RCC 7860 (cell line): Measurements from ENCODE around the gene SLC4A1.

Experiments used
- DNase-seq: peaks from one replicate; pipeline ENCODE4 v3.0.0-alpha.2; 2015; ENCODE audit warnings: low spot score
- FAIRE-seq: peaks from 2 replicates; lab custom pipeline; 2012; peaks lifted over from hg19 to GRCh38; lab: Jason Lieb, UNC

SLC4A1 gene

DNA sequence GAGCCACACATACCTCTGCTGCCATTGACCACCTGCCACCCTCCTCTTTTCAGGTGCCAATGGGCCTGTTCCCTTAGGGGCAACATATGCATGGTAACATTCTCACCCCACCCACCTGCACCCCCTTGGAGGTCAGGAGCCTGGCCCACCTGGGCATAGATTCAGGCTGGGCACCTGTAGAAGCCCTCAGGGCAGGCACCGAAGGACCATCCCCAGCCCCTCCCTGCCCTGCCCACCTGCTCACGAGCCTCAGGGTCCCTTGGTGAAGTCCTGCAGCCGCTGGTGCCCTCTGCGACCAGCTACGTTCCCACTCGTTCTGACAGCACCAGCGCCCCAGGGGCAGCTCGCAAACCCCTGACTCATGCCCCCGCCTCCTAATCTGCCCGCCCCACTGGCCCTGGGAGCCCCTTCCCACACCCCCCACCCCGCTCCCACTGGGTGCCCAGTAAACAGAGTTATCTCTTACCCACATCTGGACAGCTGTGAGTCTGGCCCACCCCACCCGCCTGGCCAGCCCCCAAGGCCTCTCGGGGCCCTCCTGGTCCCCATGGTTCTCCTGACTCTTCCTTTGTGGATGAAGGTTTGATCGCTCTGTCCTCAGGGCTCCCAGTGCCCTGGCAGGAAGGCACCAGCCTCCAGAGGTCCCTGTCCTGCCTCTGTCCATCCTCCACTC is at the start of gene SLC4A1:
SLC4A1 (minus strand) TSS at position 318 of the 673 bp plus-strand sequence. CDS start 5,269 bp downstream, outside the sequence.
- FAIRE-seq (no peak), DNase-seq (no peak)

GRCh38 chr17:44317545-44317944 is 49.6 kb upstream of the SLC4A1 start:
- FAIRE-seq = no peak
- no peak for DNase-seq

- DNase-seq (no peak), FAIRE-seq (no peak)
These were observed 48.1 kb upstream of the SLC4A1 start for GRCh38 chr17:44315760-44316731.

DNA sequence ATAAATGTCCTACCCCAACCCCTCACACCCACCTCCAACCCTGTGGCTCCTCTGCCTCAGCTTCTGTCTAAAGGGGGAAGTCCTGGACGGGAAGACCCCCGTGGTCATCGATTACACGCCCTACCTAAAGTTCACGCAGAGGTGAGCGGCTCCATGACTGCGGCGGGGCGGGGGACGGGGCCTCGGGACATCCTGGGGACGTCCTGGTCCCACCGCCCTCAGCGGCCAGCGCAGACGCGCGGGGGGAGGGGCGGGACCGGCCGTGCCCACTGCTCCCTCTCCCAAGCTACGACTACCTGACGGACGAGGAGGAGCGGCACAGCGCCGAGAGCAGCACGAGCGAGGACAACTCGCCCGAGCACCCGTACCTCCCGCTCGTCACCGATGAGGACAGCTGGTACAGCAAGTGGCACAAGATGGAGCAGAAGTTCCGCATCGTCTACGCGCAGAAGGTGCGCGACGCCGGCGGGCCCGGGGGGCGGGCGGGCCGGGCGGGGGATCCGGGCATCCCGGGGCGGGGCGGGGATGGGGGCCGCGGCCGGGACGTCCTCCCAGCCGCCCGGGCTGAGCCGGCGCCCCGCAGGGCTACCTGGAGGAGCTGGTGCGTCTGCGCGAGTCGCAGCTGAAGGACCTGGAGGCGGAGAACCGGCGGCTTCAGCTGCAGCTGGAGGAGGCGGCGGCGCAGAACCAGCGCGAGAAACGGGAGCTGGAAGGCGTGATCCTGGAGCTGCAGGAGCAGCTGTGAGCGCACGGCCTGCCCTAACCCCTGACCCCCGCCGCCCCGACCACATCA is 47.1 kb upstream of the SLC4A1 start:
- DNase-seq = no peak
- FAIRE-seq = no peak

DNA sequence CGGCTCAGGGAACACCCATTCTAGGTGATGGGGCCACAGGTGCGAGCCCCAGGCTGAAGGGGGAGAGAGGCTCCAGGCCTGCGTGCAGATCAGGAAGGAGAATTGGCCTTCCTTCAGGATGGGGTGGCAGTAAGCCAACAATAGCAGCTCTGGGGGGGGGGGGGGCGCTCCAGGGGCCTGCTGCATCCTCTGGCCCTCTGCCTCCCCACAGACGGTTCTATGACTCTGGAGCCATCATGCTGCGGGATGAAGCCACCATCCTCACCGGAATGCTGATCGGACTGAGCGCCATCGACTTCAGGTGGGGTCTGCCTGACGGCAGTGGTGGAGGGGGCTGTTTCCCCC is 46.6 kb upstream of the SLC4A1 start:
- DNase-seq (no peak), FAIRE-seq (no peak)

GRCh38 chr17:44314031-44314430 is 46.1 kb upstream of the SLC4A1 start:
- no peak for DNase-seq
- no peak for FAIRE-seq

GRCh38 chr17:44312396-44313104 is 44.6 kb upstream of the SLC4A1 start:
- FAIRE-seq (no peak), DNase-seq (no peak)

DNA sequence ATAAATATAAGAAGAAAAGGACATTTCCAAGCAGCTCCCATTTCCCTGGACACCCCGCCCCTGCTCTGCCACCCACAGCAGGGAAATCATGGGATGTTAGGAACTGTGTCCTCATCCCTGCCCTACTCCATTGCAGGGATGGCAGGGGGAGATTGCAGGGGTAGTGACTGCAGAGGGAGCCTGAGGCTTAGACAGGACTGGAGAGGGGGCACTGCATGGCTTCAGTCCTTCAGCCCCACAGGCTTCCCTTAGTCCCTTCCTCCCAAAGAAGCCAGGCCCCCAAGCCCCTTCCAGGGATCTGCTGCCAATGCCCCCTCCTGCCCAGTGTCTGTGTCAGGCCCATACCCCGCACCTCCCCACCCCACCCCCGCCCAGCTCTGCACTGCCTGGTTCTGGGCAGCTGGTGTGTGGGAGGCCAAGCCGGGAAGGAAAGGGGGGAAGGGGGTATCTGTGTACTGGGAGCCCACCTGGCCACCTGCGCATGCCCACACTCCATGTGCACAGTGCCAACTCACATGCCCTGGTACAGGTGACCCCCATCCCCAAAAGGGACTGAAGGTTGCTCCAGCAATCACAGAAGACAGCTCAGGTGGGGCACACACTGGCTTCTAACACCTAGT is 43.7 kb upstream of the SLC4A1 start:
- DNase-seq (no peak), FAIRE-seq (no peak)

DNA sequence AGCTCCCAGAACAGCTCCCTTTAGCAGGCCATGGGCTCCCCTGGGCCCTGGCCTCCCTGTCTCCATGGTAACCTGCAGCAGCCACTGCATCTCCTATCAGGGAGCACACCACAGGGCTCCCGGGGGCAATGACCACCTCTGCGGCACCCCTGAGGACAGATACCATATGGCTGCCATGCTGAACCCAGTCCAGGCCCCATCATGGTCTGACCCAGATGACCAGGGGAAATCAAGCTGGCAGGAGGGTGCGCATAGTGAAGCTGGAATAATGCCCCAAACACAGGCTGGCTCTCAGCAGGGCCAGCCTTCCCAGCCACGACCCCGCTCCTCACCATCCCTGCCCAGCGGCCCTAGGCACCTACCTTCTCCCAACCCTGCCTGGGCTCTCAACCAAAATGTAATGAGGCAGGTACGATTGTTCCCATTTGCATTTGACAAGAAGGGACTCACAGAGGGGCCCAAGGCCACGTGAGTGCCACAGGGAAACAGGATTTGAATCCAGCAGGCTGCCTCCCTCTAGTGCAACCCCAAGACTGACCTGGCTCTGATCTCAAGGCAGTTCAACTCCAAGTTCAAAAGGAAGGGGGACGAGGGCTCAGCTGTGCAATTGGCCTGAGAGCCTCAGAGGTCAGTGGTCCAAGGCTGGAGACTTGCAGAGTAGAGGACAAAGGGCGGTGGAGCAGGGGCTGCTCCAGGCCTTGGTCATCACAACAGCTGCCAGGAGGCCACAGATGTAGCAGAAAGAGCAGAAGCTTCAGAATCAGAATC is 42.9 kb upstream of the SLC4A1 start:
- DNase-seq (no peak), FAIRE-seq (no peak)

DNA sequence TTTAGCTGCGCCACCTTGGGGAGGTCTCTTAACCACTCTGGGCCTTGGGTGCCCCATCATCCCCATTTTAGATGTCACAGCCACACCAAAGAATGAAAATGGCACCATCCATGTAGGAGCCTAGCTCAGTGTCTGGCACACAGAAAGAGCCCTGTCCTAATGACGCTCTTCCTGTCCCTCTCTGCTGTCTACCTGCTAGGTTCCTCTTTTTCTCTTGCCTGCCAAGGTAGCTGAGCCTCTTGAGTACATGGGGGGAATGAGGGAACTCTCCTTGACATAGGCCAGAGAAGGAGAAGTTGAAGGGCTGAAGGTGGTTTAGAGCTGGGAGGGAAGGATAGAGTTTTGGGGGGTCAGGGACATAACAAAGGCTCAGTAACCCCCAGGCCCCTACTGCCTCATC is 42.3 kb upstream of the SLC4A1 start:
- DNase-seq (no peak), FAIRE-seq (no peak)

DNA sequence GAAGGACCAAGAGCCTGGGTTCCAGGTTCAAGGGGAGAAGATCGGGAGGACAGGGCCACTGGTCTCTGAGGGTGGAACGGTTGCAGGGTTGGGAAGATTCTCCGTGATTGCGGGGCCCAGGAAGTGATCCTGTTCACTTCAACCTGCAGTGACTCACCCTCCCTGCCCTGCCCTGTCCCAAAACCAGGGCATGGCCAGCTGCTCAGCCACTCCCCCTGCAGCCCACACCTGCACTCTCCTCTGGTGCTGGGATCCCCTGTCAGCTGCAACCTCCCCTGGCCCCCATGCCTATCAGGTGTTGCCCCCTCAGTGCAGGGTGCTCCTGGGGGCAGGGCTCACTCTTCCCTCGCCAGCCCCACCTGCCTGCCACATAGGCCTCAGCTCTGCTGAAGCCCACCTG is 41.5 kb upstream of the SLC4A1 start:
- no peak for DNase-seq

GRCh38 chr17:44308865-44309264 is 40.9 kb upstream of the SLC4A1 start:
- no peak for DNase-seq
- FAIRE-seq = no peak

More for the DNA sequence above, 41.5 kb upstream of the SLC4A1 start:
- no peak for FAIRE-seq

DNA sequence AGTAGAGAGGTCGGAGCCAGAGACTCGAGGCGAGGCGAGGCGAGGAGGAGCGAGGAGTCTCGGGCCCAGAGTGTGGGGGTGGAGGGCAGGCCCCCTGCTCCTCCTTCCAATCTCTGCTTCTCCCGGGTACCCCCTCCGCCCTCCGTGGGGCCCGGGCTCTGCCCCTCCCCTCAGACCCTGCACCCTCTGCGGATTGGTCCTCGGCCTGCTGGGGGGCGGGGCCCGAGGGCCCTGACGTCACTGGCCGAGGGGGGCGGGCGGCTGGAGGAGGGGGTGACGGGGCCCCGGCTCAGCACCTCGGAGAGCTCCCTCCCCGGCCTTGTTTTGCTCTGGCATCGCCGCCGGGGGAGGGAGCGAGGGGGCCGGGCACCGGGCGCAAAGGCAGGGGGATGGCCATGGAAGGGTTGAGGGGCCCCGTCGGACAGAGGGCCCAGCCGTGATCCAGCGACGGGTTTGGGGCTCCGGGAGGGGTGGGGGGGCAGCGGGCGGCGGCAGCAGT is 40.4 kb upstream of the SLC4A1 start, which contains the start of gene RUNDC3A:
RUNDC3A (plus strand) TSS at position 282 of the 499 bp plus-strand sequence. CDS start 232 bp downstream, outside the sequence.
- FAIRE-seq (no peak), DNase-seq (no peak)

DNA sequence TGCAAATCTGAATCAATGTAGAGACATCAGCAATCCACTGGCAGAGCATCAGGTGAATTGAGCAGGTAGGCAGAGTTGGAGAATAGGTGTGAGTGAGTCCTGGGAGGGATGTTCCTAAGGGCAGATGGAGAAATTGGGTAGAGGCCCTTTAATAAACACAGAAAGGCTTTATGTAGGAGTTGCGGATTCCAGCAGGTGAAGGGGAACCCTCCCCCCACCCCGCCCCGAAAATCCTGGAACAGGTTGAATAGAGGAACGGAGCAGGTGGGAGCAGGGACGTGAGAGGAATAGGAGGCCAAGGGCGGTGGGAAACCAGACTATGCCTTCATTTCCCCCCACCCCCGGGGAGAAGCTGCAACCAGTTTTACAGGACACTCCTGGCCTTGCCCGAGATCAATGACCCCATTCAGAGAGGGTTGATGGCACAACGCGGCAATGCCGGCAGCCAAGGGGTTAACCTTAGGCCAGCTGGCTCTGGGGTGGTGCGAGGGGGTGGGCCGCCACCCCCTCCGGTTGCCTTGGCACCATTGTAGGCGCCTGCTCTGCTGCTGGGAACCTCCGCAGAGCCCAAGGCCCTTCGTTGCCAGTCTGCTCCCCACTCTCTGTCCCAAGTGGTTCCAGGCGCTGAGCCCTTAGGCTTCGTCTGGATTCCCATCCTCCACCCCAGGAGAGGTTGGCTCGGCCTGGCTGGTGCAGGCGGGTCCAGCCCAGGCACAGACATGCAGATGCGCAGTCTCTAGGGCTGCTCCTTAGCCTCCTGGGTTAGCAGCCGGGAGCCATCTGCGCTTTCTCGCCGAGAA is 39.7 kb upstream of the SLC4A1 start:
- FAIRE-seq (no peak), DNase-seq (no peak)

DNA sequence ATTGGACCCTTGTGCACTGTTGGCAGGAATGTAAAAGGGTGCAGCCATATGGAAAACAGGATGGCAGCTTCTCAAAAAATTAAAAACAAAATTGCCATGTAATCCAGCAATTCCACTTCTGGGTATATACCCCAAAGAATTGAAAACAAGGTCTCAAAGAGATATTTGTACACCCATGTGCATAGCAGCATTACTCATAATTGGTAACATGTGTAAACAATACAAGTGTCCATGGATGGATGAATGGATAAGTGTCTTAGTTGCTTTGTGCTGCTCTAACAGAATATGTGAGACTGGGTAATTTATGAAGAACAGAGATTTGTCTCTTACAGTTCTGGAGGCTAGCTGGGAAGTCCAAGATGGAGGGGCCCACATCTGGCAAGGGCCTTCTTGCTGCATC is 36.7 kb upstream of the SLC4A1 start:
- DNase-seq (no peak), FAIRE-seq (no peak)

DNA sequence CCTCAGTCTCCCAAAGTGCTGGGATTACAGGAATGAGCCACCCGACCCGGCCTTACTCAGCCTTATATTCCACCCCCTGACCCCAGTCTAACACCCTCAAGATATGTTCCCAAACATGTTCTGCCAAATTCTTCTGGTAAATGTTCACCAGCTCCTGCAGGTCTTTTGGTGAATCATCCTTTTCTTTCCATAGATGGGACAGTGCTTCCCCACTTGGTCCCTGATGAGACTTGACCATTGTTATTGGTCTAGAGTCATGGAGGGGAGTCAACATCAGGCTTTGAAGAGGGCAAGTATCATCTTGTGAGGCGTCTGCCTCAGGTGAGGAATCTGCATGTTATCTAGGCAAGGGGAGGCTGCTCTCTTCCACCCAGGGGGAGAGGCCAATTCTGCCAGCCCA is 30.0 kb upstream of the SLC4A1 start:
- no peak for FAIRE-seq
- DNase-seq = no peak

DNA sequence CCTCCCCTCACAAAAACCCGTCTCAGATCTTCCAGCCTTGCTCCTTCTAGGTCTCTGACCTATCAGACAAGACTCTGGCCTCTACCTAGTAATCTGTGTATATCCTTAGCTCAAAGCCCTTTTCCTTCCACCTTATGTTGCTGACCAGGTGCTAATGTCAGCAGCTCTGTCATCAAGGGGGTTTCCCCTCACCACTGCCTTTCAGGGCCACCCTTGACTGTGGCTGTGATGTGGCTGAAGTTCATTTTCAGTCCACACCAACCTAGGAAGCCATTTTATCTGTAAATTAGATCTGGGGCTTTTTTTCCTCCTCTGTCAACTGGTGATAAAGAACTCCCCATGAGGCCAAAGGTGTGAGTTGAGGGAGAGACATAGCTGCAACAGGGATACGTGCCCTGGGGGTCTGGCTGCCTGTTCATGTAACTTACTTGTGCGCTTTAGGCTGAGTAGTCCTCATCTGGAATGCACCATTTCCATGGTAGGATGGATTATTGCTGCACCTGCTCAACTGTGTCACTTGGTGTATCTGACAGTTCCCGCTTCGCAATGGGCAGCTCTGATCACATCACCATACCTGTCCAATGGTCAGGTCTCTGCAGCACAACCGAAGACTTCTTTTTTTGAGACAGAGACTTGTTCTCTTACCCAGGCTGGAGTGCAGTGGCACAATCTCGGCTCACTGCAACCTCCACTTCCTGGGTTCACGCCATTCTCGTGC is 25.7 kb upstream of the SLC4A1 start:
- no peak for FAIRE-seq
- DNase-seq = no peak

DNA sequence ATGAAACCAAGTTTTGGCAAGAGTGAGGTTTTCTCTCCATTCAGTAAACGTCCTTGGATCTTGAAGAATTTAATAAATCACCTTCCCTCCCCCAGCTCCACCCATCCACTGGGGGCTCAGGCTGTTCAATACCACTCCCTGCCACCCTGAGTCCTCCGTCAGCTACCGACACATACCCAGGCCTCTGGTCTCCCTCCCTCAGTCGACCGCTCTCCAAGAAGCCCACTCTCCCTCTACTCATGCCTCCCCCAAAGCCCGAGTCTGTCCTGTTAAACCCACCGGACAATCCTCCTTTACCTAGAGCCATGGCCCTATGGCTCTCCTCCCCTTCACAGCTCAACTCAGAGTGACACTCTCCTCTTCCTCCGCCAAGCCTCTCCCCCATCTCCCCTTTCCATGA is 19.7 kb upstream of the SLC4A1 start:
- no peak for FAIRE-seq
- DNase-seq = no peak
